ENCODE data around the gene TBC1D10B. TPM values are rescaled to one million over a fixed set of nuclear protein-coding genes. Genes with fewer than 3 reads are reported as not detected.
"Not testable (repeated sequence)": the region's sequence is repeated elsewhere in the genome, so short reads cannot be mapped to it uniquely, and the experiment has no call there.

The TBC1D10B gene
- polyA plus RNA-seq, 3 donors = 26.5 to 30.3 (median 28.4) TPM

GRCh38 chr16:30356401-30357084 is 13.8 kb downstream of the TBC1D10B start:
- no peak for DNase-seq (ENCODE audit: low read depth in 3 of 3, low spot score in 2 of 3)

DNA sequence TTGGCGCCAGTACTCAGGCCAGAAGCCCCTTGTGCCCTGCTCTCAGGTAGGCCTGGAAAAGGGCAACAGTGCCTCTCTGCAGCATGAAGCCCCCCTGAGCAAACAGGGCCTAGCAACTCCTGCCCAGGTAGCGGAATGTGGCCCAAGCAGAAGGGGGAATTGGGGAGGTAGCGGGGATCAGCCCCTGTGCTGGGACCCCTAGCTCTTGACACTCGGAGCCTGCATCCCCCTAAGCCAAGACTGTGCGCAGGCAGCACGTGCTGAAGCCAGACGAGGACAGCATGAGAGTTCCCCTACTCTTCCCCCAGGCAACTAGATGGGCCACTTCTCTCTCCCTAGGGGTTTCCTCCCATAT is 14.4 kb downstream of the TBC1D10B start:
- DNase-seq (ENCODE audit: low read depth in 3 of 3, low spot score in 2 of 3) = no peak

DNA sequence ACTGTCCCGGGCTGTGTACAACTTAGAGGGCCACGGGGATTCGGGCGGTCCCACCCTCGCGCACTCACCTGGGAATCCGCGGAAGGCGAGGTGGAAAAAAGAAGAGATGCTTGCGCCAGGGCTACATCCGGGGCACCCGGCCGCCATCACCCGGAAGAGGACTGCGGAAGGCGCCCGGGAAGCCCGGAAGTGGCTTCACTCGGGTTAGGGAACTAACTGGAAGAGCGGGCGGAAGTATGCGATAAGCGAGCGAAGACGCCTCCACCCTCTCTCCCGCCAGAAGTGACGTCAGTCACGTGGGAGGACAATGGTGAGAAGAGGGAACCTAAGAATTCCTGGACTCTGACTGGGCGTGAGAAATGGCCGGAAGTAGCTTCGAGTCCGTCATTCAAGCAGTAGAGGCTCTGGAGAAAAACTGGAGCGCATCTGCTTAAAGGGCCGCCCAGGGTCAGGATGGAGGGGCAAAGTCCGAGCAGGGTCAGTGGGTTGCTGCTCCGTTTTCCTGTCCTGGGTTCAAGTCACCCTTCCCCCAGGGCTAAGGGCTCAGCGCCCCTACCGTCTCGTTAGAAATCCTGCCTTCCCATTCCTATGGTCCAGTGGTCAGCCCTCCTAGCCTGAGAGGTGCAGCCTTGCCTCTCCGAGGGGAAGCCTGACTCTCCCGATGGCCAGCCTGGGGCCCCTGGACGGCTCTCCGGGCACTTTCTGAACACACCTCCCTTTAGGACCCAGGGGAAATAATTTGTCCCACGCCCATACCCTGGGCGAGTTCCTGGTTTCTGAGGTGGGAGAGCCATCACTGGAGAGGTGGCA is 14.9 kb downstream of the TBC1D10B start, which contains the start of gene CD2BP2:
TSS of gene CD2BP2 (minus strand) at position 165 of the 810 bp plus-strand sequence. CDS start 627 bp downstream, outside the sequence.
- peak; percentile 98 to 99 (median 99) for DNase-seq (ENCODE audit: low read depth in 3 of 3, low spot score in 2 of 3)

- no peak for DNase-seq (ENCODE audit: low read depth in 3 of 3, low spot score in 2 of 3)
Measured at GRCh38 chr16:30354423-30355143, 15.7 kb downstream of the TBC1D10B start.

DNA sequence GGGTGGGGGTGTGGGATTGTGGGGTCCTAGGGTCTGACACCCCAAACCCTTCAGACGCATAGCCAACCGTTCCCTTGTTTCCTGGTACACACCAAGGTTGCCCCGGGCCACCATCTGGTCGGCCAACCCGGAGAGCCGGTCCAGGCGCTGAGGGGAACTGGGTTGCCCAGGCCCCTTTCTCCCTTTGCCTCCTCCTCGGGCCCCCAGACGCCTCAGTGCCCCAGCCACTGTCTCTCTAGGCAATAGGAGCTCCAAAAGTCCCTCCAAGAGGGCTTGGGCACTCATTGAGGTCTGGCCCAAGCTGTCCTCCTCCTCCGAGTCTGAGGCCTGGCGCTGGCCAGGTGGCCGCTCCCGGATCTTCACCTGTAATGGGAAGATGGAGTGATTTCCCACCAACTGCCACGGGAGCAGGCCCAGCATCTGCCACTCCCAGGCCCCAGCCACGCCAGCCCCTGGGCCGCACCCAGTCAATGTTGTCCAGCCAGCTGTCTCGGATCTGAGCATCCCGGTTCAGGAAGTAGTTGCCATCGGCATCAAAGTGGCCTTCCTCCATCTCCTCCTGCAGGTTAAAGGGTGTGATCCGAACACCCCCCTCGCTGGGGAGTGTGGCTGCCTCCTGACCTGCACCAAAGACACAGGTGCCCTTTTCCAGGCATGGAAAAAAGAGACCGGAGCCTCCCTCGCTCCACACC is 16.7 kb downstream of the TBC1D10B start:
- no peak for DNase-seq (ENCODE audit: low read depth in 3 of 3, low spot score in 2 of 3)

DNA sequence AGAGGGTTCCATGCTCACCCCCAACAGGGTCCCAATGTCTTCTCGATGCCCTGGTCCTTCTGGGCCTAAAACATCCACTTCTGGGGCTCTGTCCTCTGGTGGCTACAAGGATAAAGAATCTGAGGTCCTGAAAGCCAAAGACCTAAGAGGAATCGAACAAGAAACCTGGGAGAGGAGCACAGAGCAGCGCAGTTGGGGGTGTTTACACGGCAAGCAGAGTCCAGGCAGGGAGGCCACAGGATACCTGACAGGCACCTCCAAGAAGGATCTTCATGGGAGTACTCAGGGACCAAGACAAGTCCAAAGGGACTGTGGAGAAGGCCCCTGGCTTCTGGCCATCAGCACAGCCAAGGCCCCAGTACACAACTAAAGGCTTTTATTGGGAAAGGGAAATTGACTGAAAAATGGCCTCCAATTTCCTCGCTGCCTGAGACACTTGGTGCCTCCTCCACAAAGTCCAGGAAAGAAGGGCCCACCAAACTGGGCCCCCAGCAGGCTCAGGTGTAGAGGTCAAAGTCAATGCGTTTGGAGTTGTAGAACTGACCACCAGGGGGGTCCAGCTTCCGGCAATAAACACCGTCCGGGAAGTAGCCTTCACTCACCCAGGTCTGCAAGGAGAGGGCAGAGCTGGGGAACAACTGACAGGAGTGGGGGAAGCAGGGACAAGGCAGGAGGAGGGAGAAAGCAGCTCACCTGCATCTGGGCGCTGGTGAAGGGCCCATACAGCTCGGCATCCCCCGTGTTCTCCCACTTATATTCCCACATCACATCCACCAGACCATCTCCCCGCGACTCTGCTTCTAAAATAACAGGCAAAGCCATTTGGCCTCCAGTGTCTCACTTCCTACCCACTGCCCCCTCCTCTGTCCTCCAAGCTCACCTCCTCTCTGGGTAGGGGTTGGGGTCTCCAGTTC is 17.5 kb downstream of the TBC1D10B start:
- no peak for DNase-seq (ENCODE audit: low read depth in 3 of 3, low spot score in 2 of 3)

DNA sequence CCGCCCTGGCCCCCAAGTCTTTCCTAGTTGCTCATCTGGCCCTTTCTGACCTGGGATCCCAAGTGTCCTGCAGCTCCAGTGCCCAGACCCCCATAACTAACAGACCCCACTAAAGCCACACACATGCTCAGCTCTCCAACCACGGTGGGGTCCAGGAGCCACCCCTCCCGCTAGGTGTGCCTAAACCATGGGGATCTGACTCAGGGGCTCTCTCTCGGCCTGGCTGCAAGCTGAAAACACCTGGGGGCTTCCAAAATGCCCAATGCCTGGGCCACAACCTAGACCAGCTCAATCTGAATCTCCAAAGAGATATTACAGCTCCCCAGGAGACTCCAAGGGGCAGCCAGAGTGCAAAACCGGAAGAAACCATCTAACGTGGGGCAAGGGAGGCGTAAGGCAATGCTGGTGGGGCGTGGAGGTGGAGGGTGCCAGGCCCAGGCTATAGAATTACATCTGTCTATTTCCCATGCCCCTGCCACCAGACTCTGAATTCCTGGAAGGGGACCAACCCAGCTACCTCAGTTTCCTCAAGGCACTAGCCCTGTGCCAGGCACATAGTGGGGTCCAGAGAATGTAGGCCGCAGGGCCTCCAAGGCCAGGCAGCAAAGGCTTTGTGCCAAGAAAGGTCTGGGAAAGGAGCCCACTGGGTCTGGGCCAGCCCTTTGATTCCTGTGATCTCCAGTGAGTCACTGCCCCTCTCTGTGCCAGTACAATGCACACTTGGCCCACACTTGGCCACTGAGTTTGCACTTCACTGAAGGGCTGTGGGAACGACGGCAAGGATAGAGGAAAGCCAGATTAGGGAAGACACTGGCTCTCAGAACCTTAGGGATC is 18.5 kb downstream of the TBC1D10B start:
- DNase-seq (ENCODE audit: low read depth in 3 of 3, low spot score in 2 of 3) = no peak

DNA sequence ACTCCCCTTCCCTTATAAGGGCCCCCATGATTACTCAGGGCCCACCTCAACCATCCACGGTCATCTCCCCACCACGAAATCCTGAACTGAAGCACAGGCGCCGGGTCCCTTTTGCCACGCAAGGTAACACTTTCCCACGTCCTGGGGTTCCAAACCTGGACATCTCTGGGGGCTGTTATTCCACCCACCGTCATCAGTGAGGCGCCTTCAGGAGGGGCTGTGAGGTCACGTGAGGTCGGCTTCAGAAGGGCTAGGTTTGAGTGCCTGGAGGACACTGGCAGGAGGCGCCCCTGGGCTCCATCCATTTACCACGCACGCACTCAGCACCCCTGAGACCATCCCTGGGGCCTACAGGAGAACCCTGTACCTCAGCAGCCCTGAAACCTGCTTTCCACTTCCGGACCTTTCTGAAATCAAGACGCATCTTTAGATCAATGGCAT is 19.3 kb downstream of the TBC1D10B start:
- no peak for DNase-seq (ENCODE audit: low read depth in 3 of 3, low spot score in 2 of 3)

GRCh38 chr16:30350134-30350871 is 20.0 kb downstream of the TBC1D10B start:
- no peak for DNase-seq (ENCODE audit: low read depth in 3 of 3, low spot score in 2 of 3)

GRCh38 chr16:30349675-30350074 is 20.6 kb downstream of the TBC1D10B start:
- no peak for DNase-seq (ENCODE audit: low read depth in 3 of 3, low spot score in 2 of 3)

DNA sequence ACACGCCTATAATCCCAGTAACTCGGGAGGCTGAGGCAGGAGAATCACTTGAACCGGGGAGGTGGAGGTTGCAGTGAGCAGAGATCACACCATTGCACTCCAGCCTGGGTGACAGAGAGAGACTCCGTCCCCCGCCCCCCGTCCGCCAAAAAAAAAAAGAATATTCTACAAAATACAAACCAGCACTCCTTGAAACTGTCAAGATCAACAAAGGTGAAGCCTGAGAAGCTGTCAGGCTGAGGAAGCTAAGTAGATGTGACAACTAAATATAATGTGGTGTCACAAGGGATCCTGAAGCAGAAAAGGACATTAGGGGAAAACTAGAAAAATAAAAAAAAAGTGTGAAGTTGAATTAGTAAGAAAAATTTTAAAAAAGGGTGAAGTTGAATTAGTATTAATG is 21.4 kb downstream of the TBC1D10B start:
- DNase-seq (ENCODE audit: low read depth in 3 of 3, low spot score in 2 of 3) = no peak

- no peak for DNase-seq (ENCODE audit: low read depth in 3 of 3, low spot score in 2 of 3)
Measured at GRCh38 chr16:30348113-30348512, 22.2 kb downstream of the TBC1D10B start.

- no peak for DNase-seq (ENCODE audit: low read depth in 3 of 3, low spot score in 2 of 3)
Measured at GRCh38 chr16:30346286-30346685, 24.0 kb downstream of the TBC1D10B start.

DNA sequence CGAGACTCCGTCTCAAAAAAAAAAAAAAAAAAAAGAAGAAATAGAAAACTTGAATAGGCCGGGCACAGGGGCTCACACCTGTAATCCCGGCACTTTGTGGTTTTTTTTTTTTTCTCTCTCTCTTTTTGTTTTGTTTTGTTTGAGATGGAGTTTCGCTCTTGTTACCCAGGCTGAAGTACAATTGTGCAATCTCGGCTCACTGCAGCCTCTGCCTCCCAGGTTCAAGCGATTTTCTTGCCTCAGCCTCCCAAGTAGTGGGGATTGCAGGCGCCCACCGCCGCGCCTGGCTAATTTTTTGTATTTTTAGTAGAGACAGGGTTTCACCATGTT is 26.8 kb downstream of the TBC1D10B start:
- DNase-seq (ENCODE audit: low read depth in 3 of 3, low spot score in 2 of 3) = not testable (repeated sequence)

DNA sequence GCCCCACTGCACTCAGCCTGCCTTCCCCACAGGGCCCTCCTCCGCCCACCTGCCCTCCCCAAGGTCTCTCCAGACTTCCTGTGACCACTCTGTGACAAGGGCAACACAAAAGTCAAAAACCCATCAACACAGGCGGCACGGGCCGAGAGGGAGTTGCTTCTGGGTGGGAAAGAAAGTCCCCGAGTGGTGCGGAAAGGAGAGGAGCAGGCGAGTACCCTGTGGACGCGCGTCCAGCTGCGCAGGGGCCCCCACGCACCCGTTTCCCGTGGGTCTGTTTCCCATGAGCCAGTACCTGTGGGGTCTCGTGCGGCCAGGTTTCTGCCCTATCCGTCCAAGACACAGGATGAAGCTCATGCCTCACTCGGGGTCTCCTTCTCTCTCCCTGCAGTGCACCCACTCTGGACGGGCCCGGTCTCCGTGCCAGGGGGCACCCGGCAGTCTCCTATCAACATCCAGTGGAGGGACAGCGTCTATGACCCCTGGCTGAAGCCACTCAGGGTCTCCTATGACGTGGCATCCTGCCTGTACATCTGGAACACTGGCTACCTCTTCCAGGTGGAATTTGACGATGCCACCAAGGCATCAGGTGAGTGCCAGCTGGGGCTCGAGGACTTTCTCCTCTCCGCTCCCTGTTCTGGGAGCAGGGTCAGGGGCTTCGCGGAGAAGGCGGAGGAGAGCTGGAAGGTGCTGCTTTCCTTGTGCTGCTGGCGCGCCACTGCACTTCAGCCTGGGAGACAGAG is 27.4 kb downstream of the TBC1D10B start:
- no peak for DNase-seq (ENCODE audit: low read depth in 3 of 3, low spot score in 2 of 3)

GRCh38 chr16:30341971-30342370 is 28.3 kb downstream of the TBC1D10B start:
- not testable (repeated sequence) for DNase-seq (ENCODE audit: low read depth in 3 of 3, low spot score in 2 of 3)

GRCh38 chr16:30340621-30341020 is 29.7 kb downstream of the TBC1D10B start:
- no peak for DNase-seq (ENCODE audit: low read depth in 3 of 3, low spot score in 2 of 3)

DNA sequence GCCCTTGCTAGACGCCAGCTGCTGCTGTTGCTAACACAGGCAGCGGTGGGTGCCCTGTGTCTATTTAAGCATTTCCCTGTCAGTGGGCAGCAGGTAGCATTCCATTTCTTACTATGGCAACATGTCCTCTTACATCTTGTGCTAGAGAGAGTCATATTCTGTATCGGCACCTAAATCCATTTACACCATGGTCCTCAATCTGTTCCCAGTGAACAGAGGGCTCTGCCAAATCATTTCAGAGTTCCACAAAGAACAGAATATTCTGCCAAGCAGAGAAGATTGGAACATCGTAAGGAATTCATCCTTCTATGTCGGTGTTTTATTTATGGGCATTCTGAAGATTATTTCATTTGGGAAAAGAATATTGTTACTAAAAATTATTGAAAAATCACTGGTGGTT is 31.6 kb downstream of the TBC1D10B start:
- DNase-seq (ENCODE audit: low read depth in 3 of 3, low spot score in 2 of 3) = not testable (repeated sequence)
